CD4-positive, alpha-beta memory T cell (primary cell): Measurements from ENCODE around the gene REC8. TPM values are rescaled to one million over a fixed set of nuclear protein-coding genes. Genes with fewer than 3 reads are reported as not detected.

Experiments
- CTCF ChIA-PET: fragments of 350-600 bp; sonication (Branson Sonifier 250); formaldehyde crosslinking; loops from one replicate; lab custom pipeline; 2021; ENCODE audit warnings: inconsistent platforms; ENCODE audit not compliant: partially characterized antibody; lab: Charles Lee
- POLR2A ChIA-PET: fragments of 350-600 bp; sonication (Branson Sonifier 250); formaldehyde crosslinking; loops from one replicate; lab custom pipeline; 2021; ENCODE audit not compliant: partially characterized antibody; lab: Charles Lee
- DNase-seq, 5 donors: peaks; one replicate each; pipeline versions ENCODE4 v3.0.0 to v3.0.0-alpha.2; 2020 to 2022; ENCODE audit warnings: mixed read lengths in 1 of 5
- H3K27ac ChIP-seq: one replicate; pipeline ENCODE4 v1.7.0; 2013; ENCODE audit warnings: low read depth, low read length
- H3K27me3 ChIP-seq: 2 replicates; pipeline ENCODE4 v1.7.0; 2013; ENCODE audit warnings: mild to moderate bottlenecking, low read length, moderate library complexity; ENCODE audit not compliant: insufficient read depth
- H3K36me3 ChIP-seq: 2 replicates; pipeline ENCODE4 v1.7.0; 2013; ENCODE audit warnings: mild to moderate bottlenecking, low read length, moderate library complexity; ENCODE audit not compliant: insufficient read depth
- H3K4me1 ChIP-seq: 2 replicates; pipeline ENCODE4 v1.7.0; 2013; ENCODE audit warnings: mild to moderate bottlenecking, low read length, moderate library complexity; ENCODE audit not compliant: insufficient read depth
- H3K4me3 ChIP-seq, 2 donors: one replicate each; pipeline ENCODE4 v1.7.0; 2013; ENCODE audit warnings: low read length in 2 of 2, mild to moderate bottlenecking in 1 of 2
- H3K9me3 ChIP-seq, 2 donors: one replicate each; pipeline ENCODE4 v1.7.0; 2013; ENCODE audit warnings: low read length in 2 of 2, control low read depth in 1 of 2; ENCODE audit not compliant: control insufficient read depth in 1 of 2
- H3K27ac Mint-ChIP-seq, 7 donors: one replicate each; pipeline ENCODE4 v1.8.0; 2020 to 2021; ENCODE audit warnings: mixed read lengths in 7 of 7, mild to moderate bottlenecking in 6 of 7, inconsistent platforms in 3 of 7, moderate library complexity in 3 of 7
- H3K27me3 Mint-ChIP-seq, 2 donors: one replicate each; pipeline ENCODE4 v1.8.0; 2020 to 2021; ENCODE audit warnings: mixed read lengths in 2 of 2
- H3K36me3 Mint-ChIP-seq, 2 donors: one replicate each; pipeline ENCODE4 v1.8.0; 2020 to 2021; ENCODE audit warnings: mixed read lengths in 2 of 2, inconsistent platforms in 1 of 2, mild to moderate bottlenecking in 1 of 2
- H3K4me1 Mint-ChIP-seq, 4 donors: one replicate each; pipeline ENCODE4 v1.8.0; 2020 to 2021; ENCODE audit warnings: mixed read lengths in 4 of 4, mild to moderate bottlenecking in 1 of 4
- H3K4me3 Mint-ChIP-seq, 8 donors: one replicate each; pipeline ENCODE4 v1.8.0; 2020 to 2021; ENCODE audit warnings: mixed read lengths in 8 of 8, mild to moderate bottlenecking in 7 of 8, moderate library complexity in 6 of 8, inconsistent platforms in 3 of 8
- H3K9me3 Mint-ChIP-seq, 8 donors: one replicate each; pipeline ENCODE4 v1.8.0; 2020 to 2021; ENCODE audit warnings: mixed read lengths in 8 of 8, mild to moderate bottlenecking in 5 of 8, inconsistent platforms in 3 of 8, moderate library complexity in 1 of 8
- intact Hi-C: fragments of 100-400 bp; cut with micrococcal nuclease; formaldehyde crosslinking; loops from one replicate; pipeline ENCODE4 v1.15.1; 2023
- polyA plus RNA-seq, 2 donors: library from polyadenylated mRNA; unstranded; fragments of 300-500 nt; fragmentation: Illumina TruSeq; gene quantifications; one replicate each; pipeline ENCODE4 v1.2.3, GENCODE V29; 2021
- total RNA-seq, 2 experiments: library from RNA; stranded (reverse); gene quantifications; one replicate each; pipeline ENCODE4 v1.2.3, GENCODE V29; 2021

REC8 gene
- total and polyA plus RNA-seq, 4 experiments from 2014 or later, result 2.8 to 30.5 (median 18.8) TPM

DNA sequence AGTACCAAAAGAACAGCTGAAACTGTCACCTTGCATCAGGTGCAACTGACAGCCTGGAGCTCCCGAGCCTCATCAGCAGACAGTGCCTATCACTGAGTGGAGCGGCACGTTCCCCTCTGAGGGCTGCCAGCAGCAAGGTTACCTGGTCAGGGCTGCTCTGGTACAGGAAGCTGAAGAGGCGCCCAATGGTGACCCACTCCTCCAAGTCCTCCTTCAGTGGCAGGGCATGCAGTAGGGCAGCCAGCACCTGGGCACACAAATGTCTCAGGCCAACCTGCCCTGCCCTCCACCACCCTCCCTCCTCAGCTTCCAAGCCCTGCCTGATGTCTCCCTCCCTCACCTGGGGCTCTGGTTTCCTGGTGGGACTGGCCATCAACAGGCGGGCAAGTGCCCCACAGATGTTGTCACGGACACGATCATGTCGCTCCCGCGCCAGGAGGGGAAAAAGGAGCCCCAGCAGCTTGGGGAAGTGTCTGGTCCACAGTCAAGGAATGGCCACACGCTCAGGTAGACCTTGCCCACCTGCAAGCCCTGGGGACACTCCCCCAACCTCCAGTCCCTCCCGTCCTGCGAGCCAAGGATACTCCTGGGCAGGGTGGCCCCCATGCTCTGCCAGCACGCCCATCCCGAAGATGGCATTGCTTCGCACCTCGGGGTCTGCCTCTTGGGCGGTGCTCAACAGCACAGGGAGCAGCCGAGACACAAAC is 9.6 kb downstream of the REC8 start:
- H3K9me3 Mint-ChIP-seq, result no peaks in the 10 kb centered on the region
- H3K4me3 Mint-ChIP-seq, result peak overlapping the region in 1 of 8 donors; percentile 3
- no peaks in the 10 kb centered on the region for H3K27me3 Mint-ChIP-seq
- Histone ChIP-seq H3K4me3 (no peak overlapping the region), H3K9me3 (no peaks in the 10 kb centered on the region), H3K27me3 (no peaks in the 10 kb centered on the region), H3K4me1 (no peaks in the 10 kb centered on the region), H3K27ac (no peak overlapping the region), H3K36me3 (peaks cover 65% of the 10 kb centered on the region)
- intact Hi-C loops, result no loop called here
- no peak for DNase-seq
- peaks cover 1 to 9% (median 4%) of the 10 kb centered on the region in 4 donors for H3K4me1 Mint-ChIP-seq
- H3K27ac Mint-ChIP-seq, result peak overlapping the region in 4 of 7 donors; percentile 5 to 66 (median 44)
- POLR2A ChIA-PET, result interaction anchor here (1.1 to 1.4 kb wide), 4 partner anchors 14 to 101 kb away, joined by 3 to 4 read pairs (median 4); partner anchors contain the start of genes MDP1 and TM9SF1
- CTCF ChIA-PET, result interaction anchor here (0.8 to 1.4 kb wide), 3 partner anchors 65 to 152 kb away, joined by 3 to 4 read pairs (median 3); no protein-coding TSS in a partner anchor
- H3K36me3 Mint-ChIP-seq, result peaks cover 19 to 68% of the 10 kb centered on the region in 2 donors

DNA sequence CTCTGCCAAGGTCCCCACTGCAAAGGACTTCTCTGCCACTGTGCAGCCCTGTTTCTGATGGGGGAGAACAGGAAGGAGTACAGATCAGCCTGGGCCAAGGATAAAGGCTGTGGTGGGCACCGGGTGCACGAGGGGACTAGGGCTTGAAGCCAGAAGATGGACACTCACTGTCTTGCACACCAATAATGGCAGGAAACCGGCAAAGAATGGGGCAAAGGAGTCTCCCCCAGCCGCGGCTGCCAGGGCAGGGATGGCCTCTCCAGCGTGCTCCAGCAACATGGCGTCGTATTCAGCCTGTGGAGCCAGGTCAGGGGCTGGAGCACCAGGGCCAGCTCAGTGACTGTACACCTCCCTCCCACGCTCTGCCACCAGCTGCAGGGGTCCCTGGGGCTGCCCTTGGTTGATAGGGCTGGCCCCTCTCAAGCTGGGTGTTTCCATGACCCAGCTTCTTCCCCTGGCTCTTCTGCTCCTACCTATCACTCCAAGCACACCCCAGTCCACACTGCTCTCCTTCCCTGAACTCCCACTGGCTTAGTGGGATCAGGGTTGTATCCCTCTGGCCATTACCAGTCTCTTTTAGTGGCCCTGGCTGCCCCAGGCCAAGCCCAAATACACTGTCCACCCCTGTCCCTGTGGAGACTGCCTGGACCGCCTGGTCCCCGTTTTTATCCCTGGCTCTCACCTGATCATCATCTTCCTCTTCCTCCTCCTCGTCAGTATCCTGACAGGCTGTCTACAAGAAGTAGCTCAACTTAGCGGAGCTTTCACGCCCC is 10.4 kb downstream of the REC8 start:
- DNase-seq, result no peak
- Histone ChIP-seq H3K4me3 (no peak overlapping the region), H3K27ac (no peak overlapping the region), H3K9me3 (no peaks in the 10 kb centered on the region), H3K36me3 (peaks cover 63% of the 10 kb centered on the region), H3K4me1 (peaks cover 6% of the 10 kb centered on the region), H3K27me3 (no peaks in the 10 kb centered on the region)
- intact Hi-C loops, result no loop called here
- Mint-ChIP-seq H3K36me3 (peaks cover 19 to 63% of the 10 kb centered on the region in 2 donors), H3K4me3 (peak overlapping the region in 2 of 8 donors; percentile 3 to 57), H3K9me3 (no peaks in the 10 kb centered on the region), H3K27ac (peak overlapping the region; percentile 29 to 83 (median 63)), H3K4me1 (peaks cover 5 to 16% (median 8%) of the 10 kb centered on the region in 4 donors), H3K27me3 (no peaks in the 10 kb centered on the region)
- ChIA-PET CTCF (interaction anchor here (0.9 to 1.4 kb wide), 2 partner anchors 73 to 75 kb away, joined by 3 read pairs; no protein-coding TSS in a partner anchor), POLR2A (interaction anchor here (1.1 to 1.4 kb wide), 4 partner anchors 13 to 101 kb away, joined by 3 to 4 read pairs (median 4); partner anchors contain the start of genes MDP1 and TM9SF1)

DNA sequence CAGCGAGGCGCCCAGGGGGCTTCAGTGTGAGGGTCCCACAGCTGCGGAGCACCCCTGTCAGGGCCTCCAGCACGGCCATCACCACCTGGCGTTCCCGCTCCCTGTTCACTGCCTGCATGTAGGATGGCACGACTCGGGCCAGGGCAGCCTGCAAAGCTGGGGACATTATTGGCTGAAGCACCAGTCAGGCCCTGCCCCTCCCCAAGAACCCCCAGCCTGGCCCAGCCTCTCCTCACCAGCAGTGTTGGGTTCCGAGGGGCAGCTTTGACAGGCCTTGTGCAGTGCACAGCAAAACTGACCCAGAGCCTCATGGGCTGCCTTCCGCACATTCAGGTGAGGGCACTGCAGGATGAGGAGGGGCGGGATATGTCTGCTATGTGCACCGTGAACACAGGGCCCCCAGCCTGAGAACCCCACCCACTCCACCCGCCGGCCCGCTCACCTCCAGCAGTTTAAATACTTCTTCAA is 11.2 kb downstream of the REC8 start:
- H3K36me3 ChIP-seq, result peaks cover 57% of the 10 kb centered on the region
- H3K9me3 ChIP-seq, result no peaks in the 10 kb centered on the region
- DNase-seq, result no peak
- Mint-ChIP-seq H3K4me3 (no peak overlapping the region), H3K9me3 (no peaks in the 10 kb centered on the region), H3K27me3 (no peaks in the 10 kb centered on the region), H3K4me1 (peaks cover 11 to 23% (median 15%) of the 10 kb centered on the region in 4 donors), H3K27ac (peak overlapping the region in 3 of 7 donors; percentile 41 to 59 (median 57)), H3K36me3 (peaks cover 19 to 61% of the 10 kb centered on the region in 2 donors)
- intact Hi-C loops, result no loop called here
- no peak overlapping the region for H3K4me3 ChIP-seq
- POLR2A ChIA-PET, result interaction anchor here (0.8 kb wide), 1 partner anchor 12 kb away, joined by 3 read pairs; the partner anchor contains the start of gene TM9SF1
- no peaks in the 10 kb centered on the region for H3K27me3 ChIP-seq
- H3K4me1 ChIP-seq, result peaks cover 13% of the 10 kb centered on the region
- CTCF ChIA-PET, result interaction anchor here (0.9 kb wide), 1 partner anchor 75 kb away, joined by 3 read pairs; no protein-coding TSS in a partner anchor
- H3K27ac ChIP-seq, result no peak overlapping the region

DNA sequence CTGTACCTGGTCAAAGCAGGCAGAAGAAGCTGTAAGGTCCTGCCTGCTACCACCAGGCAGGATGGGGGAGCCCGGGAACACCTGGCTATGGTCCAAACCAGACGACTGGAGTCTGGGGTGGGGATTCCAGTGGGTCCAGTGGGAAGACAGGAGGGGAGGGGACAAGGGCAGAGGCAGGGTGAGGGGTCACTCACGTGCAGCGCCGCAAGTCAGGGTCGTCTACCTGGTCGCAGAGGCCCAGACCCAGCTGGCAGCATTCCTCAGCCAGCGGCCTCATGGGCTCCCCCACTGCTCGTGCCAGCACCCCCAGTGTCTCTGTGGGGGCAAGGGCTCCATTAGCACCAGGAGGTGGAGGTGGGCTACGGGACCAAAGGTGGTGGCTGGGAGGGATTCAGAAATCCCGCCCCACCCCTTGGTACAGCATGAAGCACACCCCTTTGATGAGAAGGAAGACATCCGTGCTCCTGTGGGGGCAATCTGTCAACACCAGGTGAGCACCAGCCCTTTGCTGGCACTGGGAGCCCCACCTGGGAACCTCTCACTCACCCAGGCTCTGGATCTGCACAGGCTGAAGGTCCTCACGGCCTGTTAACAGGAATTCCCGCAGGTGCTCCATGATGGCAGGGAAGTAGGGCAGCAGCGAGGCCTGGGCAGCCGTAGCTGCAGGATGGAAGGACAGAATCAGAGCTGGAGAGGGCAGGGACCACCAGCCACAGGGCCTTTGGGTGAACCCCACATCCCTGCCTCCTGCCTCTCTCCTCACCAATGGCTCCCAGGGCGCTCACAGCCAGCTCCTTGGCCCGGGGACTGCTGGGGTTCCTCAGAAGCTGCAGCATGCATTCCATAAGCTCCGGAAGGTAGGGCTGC is 12.5 kb downstream of the REC8 start:
- no peak overlapping the region for H3K4me3 Mint-ChIP-seq

DNA sequence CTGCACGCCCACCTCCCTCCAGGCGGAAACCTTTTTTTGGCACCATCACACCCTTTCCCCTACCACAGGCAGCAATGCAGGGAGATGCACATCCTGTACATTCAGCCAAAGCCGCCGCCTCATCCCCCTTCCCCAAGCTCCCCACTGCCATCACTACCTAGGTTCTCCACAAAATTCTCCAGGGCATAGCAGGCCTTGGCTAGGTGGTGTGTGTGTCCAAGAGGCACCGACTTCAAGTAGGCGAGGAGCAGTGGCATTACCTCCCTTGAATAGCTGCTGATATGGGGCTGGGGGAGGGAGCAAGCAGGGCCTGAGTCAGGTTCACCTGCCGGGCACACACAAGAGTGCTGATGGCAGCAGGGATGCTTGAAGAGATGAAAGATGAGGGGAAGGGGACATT is 13.1 kb downstream of the REC8 start:
- H3K4me3 ChIP-seq, result no peak overlapping the region
- H3K9me3 ChIP-seq, result no peaks in the 10 kb centered on the region
- no peak for DNase-seq
- H3K4me1 ChIP-seq, result peaks cover 23% of the 10 kb centered on the region
- Mint-ChIP-seq H3K36me3 (peaks cover 16 to 58% of the 10 kb centered on the region in 2 donors), H3K9me3 (no peaks in the 10 kb centered on the region), H3K4me3 (no peak overlapping the region), H3K27ac (peak overlapping the region in 2 of 7 donors; percentile 22 to 60), H3K4me1 (peaks cover 18 to 38% (median 25%) of the 10 kb centered on the region in 4 donors), H3K27me3 (no peaks in the 10 kb centered on the region)
- POLR2A ChIA-PET, result interaction anchor here (0.8 to 5.6 kb wide), 5 partner anchors 23 to 70 kb away, joined by 3 to 75 read pairs (median 5); partner anchors contain the start of genes CHMP4A, DCAF11, IRF9 and NRL
- H3K27ac ChIP-seq, result no peak overlapping the region
- CTCF ChIA-PET, result interaction anchor here (1.0 to 1.8 kb wide), 6 partner anchors 20 to 149 kb away, joined by 3 to 4 read pairs (median 4); partner anchors contain the start of genes DCAF11, IRF9 and NRL
- peaks cover 42% of the 10 kb centered on the region for H3K36me3 ChIP-seq
- no peaks in the 10 kb centered on the region for H3K27me3 ChIP-seq
- intact Hi-C loops, result no loop called here

More for the DNA sequence above, 12.5 kb downstream of the REC8 start:
- H3K36me3 ChIP-seq, result peaks cover 48% of the 10 kb centered on the region
- H3K9me3 ChIP-seq, result no peaks in the 10 kb centered on the region
- intact Hi-C loops, result no loop called here
- peaks cover 14 to 33% (median 22%) of the 10 kb centered on the region in 4 donors for H3K4me1 Mint-ChIP-seq
- ChIA-PET POLR2A (interaction anchor here (1.2 to 5.6 kb wide), 4 partner anchors 11 to 36 kb away, joined by 3 to 75 read pairs (median 24); partner anchors contain the start of genes CHMP4A, IRF9, PSME2 and RNF31), CTCF (interaction anchor here (0.7 to 1.8 kb wide), 4 partner anchors 19 to 247 kb away, joined by 3 to 4 read pairs (median 4); partner anchors contain the start of gene IRF9)
- H3K27me3 ChIP-seq, result no peaks in the 10 kb centered on the region
- H3K27ac ChIP-seq, result no peak overlapping the region
- H3K27ac Mint-ChIP-seq, result no peak overlapping the region
- DNase-seq, result peak in 1 of 5 donors; percentile 32
- H3K4me3 ChIP-seq, result no peak overlapping the region
- no peaks in the 10 kb centered on the region for H3K9me3 Mint-ChIP-seq
- H3K27me3 Mint-ChIP-seq, result no peaks in the 10 kb centered on the region
- H3K4me1 ChIP-seq, result peaks cover 22% of the 10 kb centered on the region
- peaks cover 18 to 62% of the 10 kb centered on the region in 2 donors for H3K36me3 Mint-ChIP-seq

DNA sequence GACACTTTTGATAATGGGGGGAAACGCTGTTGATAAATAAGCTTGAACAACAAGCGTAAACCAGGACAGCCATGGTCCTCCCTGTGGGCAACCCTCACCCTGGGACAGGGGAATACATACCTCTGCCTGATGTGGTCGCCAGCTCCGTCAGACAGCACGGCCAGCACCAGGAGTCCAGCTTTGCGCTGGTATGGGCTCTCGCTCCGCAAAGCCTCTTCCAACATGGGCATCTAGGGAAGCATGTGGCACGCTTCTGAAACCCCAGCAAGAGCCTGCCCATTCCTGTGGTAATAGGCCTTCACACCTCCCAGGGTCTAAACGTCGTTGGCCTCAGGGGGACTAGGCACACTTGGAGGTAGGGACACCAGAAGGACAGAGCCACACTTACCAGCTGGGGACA is 13.9 kb downstream of the REC8 start:
- Histone ChIP-seq H3K27ac (no peak overlapping the region), H3K4me3 (no peak overlapping the region), H3K27me3 (no peaks in the 10 kb centered on the region), H3K9me3 (no peaks in the 10 kb centered on the region), H3K4me1 (peaks cover 23% of the 10 kb centered on the region), H3K36me3 (peaks cover 39% of the 10 kb centered on the region)
- DNase-seq, result no peak
- H3K9me3 Mint-ChIP-seq, result no peaks in the 10 kb centered on the region
- H3K36me3 Mint-ChIP-seq, result peaks cover 11 to 56% of the 10 kb centered on the region in 2 donors
- ChIA-PET CTCF (interaction anchor here (1.0 to 1.8 kb wide), 6 partner anchors 21 to 148 kb away, joined by 3 to 4 read pairs (median 4); partner anchors contain the start of genes DCAF11, IRF9 and NRL), POLR2A (interaction anchor here (0.8 to 5.6 kb wide), 7 partner anchors 10 to 71 kb away, joined by 3 to 75 read pairs (median 5); partner anchors contain the start of genes CHMP4A, DCAF11, IRF9 and NRL)
- H3K4me1 Mint-ChIP-seq, result peaks cover 17 to 42% (median 26%) of the 10 kb centered on the region in 4 donors
- intact Hi-C loops, result no loop called here
- peak overlapping the region in 3 of 7 donors; percentile 42 to 64 (median 60) for H3K27ac Mint-ChIP-seq
- no peak overlapping the region for H3K4me3 Mint-ChIP-seq
- H3K27me3 Mint-ChIP-seq, result no peaks in the 10 kb centered on the region
